Measurements from ENCODE around the gene CRYGS. TPM values are rescaled to one million over a fixed set of nuclear protein-coding genes. Genes with fewer than 3 reads are reported as not detected.

CRYGS gene
- total and polyA plus RNA-seq, 4 donors, result 1.2 to 5.8 (median 2.8) TPM

DNA sequence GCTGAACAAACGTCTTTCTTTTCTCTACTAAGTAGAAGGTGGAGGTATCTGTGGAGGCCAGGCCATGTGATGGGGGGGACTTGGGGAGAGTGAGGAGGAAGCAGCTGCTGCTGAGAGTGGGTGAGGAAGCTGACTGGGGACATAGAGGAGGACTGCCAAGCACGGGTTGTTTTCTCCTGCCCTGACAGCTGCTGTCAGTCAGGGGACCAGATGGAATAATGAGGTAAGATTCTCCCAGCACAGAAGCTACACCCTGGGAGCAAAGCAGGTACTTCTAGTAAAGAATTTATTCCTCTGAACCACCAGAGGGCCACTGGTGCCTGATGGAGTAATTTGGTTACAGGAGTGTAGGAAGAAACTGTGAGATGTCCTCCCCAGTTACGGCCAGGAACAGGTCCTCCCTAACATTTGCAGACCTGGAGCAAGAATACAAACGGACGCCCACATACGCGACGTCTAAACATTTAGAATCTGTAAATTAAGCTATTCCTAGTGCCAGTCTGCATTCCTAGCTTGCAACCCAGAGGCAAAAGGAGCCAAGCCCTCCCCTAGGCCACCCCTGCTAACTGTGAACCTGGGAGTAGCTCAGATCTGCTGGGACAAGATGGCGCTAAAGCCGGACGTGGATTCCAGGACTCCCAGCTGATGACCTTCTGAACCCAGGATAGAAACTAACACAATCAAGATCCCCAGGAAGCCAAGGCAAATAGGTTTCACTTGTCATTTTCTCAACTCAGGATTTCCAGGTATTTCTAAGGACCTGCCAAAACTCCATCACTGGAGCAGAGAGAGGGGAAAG lies 14.8 kb downstream of the CRYGS start:
- Histone ChIP-seq H3K27ac (ENCODE audit: low read depth in 1 of 2, low read length in 1 of 2) (no peak overlapping the region), H3K9ac (ENCODE audit: insufficient read depth in 1 of 2, low read length in 2 of 2) (no peak overlapping the region), H3K27me3 (ENCODE audit: control insufficient read depth in 3 of 3, insufficient read depth in 3 of 3, low read length in 2 of 3) (no peaks in the 10 kb centered on the region), H3K4me3 (no peak overlapping the region), H3K36me3 (ENCODE audit: control insufficient read depth in 4 of 4, insufficient read depth in 4 of 4, low read length in 4 of 4) (no peaks in the 10 kb centered on the region), H3K9me3 (ENCODE audit: control insufficient read depth in 4 of 4, insufficient read depth in 3 of 4, low read length in 3 of 4) (no peaks in the 10 kb centered on the region), H3K4me1 (ENCODE audit: control insufficient read depth in 5 of 5, insufficient read depth in 5 of 5, low read length in 5 of 5) (peaks cover 0 to 9% (median 1%) of the 10 kb centered on the region in 5 donors)
- ATAC-seq (ENCODE audit: insufficient read depth, low FRiP score) (no peak), DNase-seq (no peak)
- WGBS, 2 donors, result 53 to 80% methylated on average over 11 of the region's 11 CpGs
- TF ChIP-seq, protein P1, sequence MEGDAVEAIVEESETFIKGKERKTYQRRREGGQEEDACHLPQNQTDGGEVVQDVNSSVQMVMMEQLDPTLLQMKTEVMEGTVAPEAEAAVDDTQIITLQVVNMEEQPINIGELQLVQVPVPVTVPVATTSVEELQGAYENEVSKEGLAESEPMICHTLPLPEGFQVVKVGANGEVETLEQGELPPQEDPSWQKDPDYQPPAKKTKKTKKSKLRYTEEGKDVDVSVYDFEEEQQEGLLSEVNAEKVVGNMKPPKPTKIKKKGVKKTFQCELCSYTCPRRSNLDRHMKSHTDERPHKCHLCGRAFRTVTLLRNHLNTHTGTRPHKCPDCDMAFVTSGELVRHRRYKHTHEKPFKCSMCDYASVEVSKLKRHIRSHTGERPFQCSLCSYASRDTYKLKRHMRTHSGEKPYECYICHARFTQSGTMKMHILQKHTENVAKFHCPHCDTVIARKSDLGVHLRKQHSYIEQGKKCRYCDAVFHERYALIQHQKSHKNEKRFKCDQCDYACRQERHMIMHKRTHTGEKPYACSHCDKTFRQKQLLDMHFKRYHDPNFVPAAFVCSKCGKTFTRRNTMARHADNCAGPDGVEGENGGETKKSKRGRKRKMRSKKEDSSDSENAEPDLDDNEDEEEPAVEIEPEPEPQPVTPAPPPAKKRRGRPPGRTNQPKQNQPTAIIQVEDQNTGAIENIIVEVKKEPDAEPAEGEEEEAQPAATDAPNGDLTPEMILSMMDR (IDR thresholded peaks at IDR 0.05; ENCODE audit: control extremely low read depth, extremely low read depth), result no peak

DNA sequence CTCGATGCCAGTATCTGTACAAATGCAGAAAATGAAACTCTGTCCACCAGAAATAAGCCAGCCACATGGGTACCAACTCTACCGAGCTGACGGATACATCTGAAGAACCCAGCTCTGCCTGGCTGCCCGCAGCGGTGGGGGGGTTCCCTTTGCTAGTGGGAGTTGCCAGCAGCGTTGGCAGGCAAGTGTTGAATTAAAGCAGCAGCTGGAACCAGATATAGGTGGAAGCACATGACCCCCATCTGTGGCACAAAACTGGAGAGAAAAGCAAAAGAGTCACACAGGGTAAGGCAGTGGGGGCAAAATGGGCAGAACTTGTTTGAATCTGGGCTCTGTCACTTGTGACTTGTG lies 17.9 kb downstream of the CRYGS start:
- Histone ChIP-seq H3K9me3 (ENCODE audit: control insufficient read depth in 4 of 4, insufficient read depth in 3 of 4, low read length in 3 of 4) (no peaks in the 10 kb centered on the region), H3K36me3 (ENCODE audit: control insufficient read depth in 4 of 4, insufficient read depth in 4 of 4, low read length in 4 of 4) (no peaks in the 10 kb centered on the region), H3K4me1 (ENCODE audit: control insufficient read depth in 5 of 5, insufficient read depth in 5 of 5, low read length in 5 of 5) (peaks cover 0 to 9% (median 0%) of the 10 kb centered on the region in 5 donors), H3K9ac (ENCODE audit: insufficient read depth in 1 of 2, low read length in 2 of 2) (no peak overlapping the region), H3K4me3 (no peak overlapping the region), H3K27ac (ENCODE audit: low read depth in 1 of 2, low read length in 1 of 2) (no peak overlapping the region), H3K27me3 (ENCODE audit: control insufficient read depth in 3 of 3, insufficient read depth in 3 of 3, low read length in 2 of 3) (no peaks in the 10 kb centered on the region)
- TF ChIP-seq, protein P1 (IDR thresholded peaks at IDR 0.05; ENCODE audit: control extremely low read depth, extremely low read depth), result no peak
- ATAC-seq (ENCODE audit: insufficient read depth, low FRiP score) (no peak), DNase-seq (no peak)
- WGBS, 2 donors, result 72 to 74% methylated on average over 6 of the region's 6 CpGs

DNA sequence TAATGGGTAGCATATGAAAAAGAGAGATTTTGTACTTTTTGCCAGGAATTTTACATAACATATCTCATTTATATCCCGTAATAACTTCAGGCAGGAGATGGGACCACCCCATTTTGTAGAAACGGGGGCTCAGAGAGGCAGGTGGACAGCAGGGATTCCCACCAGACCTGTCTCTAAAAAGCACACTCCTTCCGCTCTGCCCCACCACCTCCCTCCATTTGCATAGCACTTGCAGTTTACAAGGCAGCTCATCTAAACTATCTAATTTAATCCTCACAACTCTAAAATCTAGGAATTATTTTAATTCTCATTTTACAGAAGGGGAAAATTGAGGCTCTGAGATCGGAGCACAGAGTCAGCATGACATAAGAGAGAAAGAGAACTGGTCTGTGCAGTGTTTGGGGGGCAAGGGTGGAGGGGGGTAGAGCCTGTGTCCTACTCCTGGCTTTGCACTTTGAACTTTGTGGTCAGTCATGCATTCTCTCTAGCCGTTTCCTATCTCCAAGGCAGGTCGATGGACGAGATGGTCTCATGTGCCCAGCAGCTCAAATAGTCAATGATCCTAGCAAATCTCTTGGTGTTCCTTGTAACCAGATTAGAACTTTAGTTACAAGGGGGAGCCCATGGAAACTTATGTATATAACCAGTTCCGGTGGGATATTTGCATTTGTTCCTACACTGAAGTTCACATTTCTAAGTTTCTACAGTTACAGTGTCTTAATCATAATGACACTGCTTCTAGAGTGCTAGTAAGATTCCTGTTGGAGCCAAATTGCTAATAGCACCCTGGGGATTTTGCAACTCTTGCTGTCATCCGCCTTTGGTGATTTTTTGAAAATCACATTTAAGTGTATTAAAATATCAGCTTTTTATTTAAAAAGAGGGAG lies 18.6 kb downstream of the CRYGS start:
- Histone ChIP-seq H3K9me3 (ENCODE audit: control insufficient read depth in 4 of 4, insufficient read depth in 3 of 4, low read length in 3 of 4) (no peaks in the 10 kb centered on the region), H3K36me3 (ENCODE audit: control insufficient read depth in 4 of 4, insufficient read depth in 4 of 4, low read length in 4 of 4) (no peaks in the 10 kb centered on the region), H3K4me3 (no peak overlapping the region), H3K9ac (ENCODE audit: insufficient read depth in 1 of 2, low read length in 2 of 2) (no peak overlapping the region), H3K4me1 (ENCODE audit: control insufficient read depth in 5 of 5, insufficient read depth in 5 of 5, low read length in 5 of 5) (peaks cover 0 to 6% (median 0%) of the 10 kb centered on the region in 5 donors), H3K27me3 (ENCODE audit: control insufficient read depth in 3 of 3, insufficient read depth in 3 of 3, low read length in 2 of 3) (no peaks in the 10 kb centered on the region), H3K27ac (ENCODE audit: low read depth in 1 of 2, low read length in 1 of 2) (no peak overlapping the region)
- WGBS, 2 donors, result 77 to 79% methylated on average over 9 of the region's 9 CpGs
- TF ChIP-seq, protein P1 (IDR thresholded peaks at IDR 0.05; ENCODE audit: control extremely low read depth, extremely low read depth), result no peak
- DNase-seq (peak in 1 of 3 donors; percentile 24), ATAC-seq (ENCODE audit: insufficient read depth, low FRiP score) (no peak)

Data from lung (tissue), 12 donors.